K562 (cell line): ENCODE results near the gene CPED1. TPM values are rescaled to one million over a fixed set of nuclear protein-coding genes. Genes with fewer than 3 reads are reported as not detected.
A peak's percentile ranks its signal among the peaks of the same experiment; 100 is the strongest.

Source experiments
- ARID1B ChIP-seq: fragments of 450-650 bp; IDR thresholded peaks from 2 replicates; pipeline ENCODE4 v1.6.1; 2016; ENCODE audit warnings: antibody characterized with exemption, mild to moderate bottlenecking, inconsistent platforms
- ARID2 ChIP-seq: fragments of 450-650 bp; IDR thresholded peaks from 2 replicates; pipeline ENCODE4 v1.6.1; 2017; ENCODE audit warnings: antibody characterized with exemption, mild to moderate bottlenecking
- ASH1L ChIP-seq: fragments of 450-650 bp; IDR thresholded peaks from 2 replicates; pipeline ENCODE4 v1.6.1; 2018; ENCODE audit warnings: borderline replicate concordance, mild to moderate bottlenecking, low read depth; ENCODE audit not compliant: partially characterized antibody
- ATF7 ChIP-seq: fragments of 450-650 bp; IDR thresholded peaks from 2 replicates; pipeline ENCODE4 v1.7.1; 2014; ENCODE audit warnings: mild to moderate bottlenecking, moderate library complexity
- CHAMP1 ChIP-seq: fragments of 450-650 bp; IDR thresholded peaks from 2 replicates; pipeline ENCODE4 v1.6.1; 2016; ENCODE audit warnings: mild to moderate bottlenecking
- CTBP1 ChIP-seq: fragments of 450-650 bp; IDR thresholded peaks from 2 replicates; pipeline ENCODE4 v1.6.1; 2016; ENCODE audit warnings: borderline replicate concordance
- KHSRP ChIP-seq: fragments of 450-650 bp; IDR thresholded peaks from 2 replicates; pipeline ENCODE4 v1.6.1; 2017
- POLR2AphosphoS2 ChIP-seq: IDR thresholded peaks from 2 replicates; pipeline ENCODE4 v1.6.1; 2012; ENCODE audit warnings: low read length, improper control_type of control experiment
- PTRF ChIP-seq: fragments of 450-650 bp; IDR thresholded peaks from 2 replicates; pipeline ENCODE4 v1.6.1; 2016; ENCODE audit warnings: mild to moderate bottlenecking, missing genetic modification characterization, missing compliant biosample characterization
- TGIF2 ChIP-seq: sonication (generic); formaldehyde crosslinking; IDR thresholded peaks from 2 replicates; pipeline ENCODE4 v1.8.1; 2022; ENCODE audit warnings: mild to moderate bottlenecking, missing genetic modification reagents, moderate library complexity
- ZEB2 ChIP-seq: fragments of 450-650 bp; IDR thresholded peaks from 2 replicates; pipeline ENCODE4 v1.6.1; 2016
- ZNF197 ChIP-seq: fragments of 200-800 bp; sonication (Bioruptor generic); IDR thresholded peaks from 2 replicates; pipeline ENCODE4 v1.6.1; 2016; ENCODE audit warnings: low read depth, missing genetic modification characterization, missing compliant biosample characterization
- ZNF311 ChIP-seq: fragments of 250-450 bp; sonication (Bioruptor Pico); IDR thresholded peaks from 2 replicates; pipeline ENCODE4 v1.4.0; 2020; ENCODE audit warnings: mild to moderate bottlenecking, moderate library complexity
- polyA plus RNA-seq, 8 experiments: library from polyadenylated mRNA; depleted of rRNA in 4 of 8; stranded (reverse) in 5 of 8; unstranded in 3 of 8; fragments of >200 nt; fragmentation: Nextera tagmentation in 2 of 8; fragmentation: Illumina TruSeq in 1 of 8; extraction: Ambion mirVana in 2 of 8; extraction: Trizol in 1 of 8; gene quantifications; 2 replicates each; pipeline versions ENCODE4 v1.2.1 to v1.2.3, GENCODE V29; 2011 to 2014; ENCODE audit warnings: inconsistent platforms in 1 of 8, missing spikeins in 1 of 8
- total RNA-seq, 7 experiments: library from RNA; depleted of rRNA in 6 of 7; stranded (reverse); fragments of >200 nt in 6 of 7; fragmentation: Illumina TruSeq in 2 of 7; extraction: Trizol in 2 of 7; gene quantifications; 2 replicates each; pipeline versions ENCODE4 v1.2.1 to v1.2.3, GENCODE V29; 2011 to 2021; ENCODE audit warnings: low replicate concordance in 1 of 7
- TF ChIP-seq, protein P1 (sequence below): fragments of 450-650 bp; IDR thresholded peaks from 2 replicates; pipeline ENCODE4 v1.7.1; 2018; ENCODE audit warnings: mild to moderate bottlenecking, low read depth; ENCODE audit not compliant: partially characterized antibody
- TF ChIP-seq, protein P2 (sequence below): fragments of 450-650 bp; formaldehyde crosslinking; conservative IDR thresholded peaks from 2 replicates; pipeline ENCODE4 v1.4.0; 2022; ENCODE audit warnings: mild to moderate bottlenecking, missing genetic modification characterization
- TF ChIP-seq, protein P3 (sequence below): fragments of 250-450 bp; sonication (Bioruptor Pico); IDR thresholded peaks from 2 replicates; pipeline ENCODE4 v1.5.0; 2021
- TF ChIP-seq, protein P4 (sequence below): fragments of 250-450 bp; sonication (Bioruptor Pico); IDR thresholded peaks from 2 replicates; pipeline ENCODE4 v1.8.0; 2022; ENCODE audit warnings: inconsistent platforms, mild to moderate bottlenecking, moderate library complexity, borderline replicate concordance
- TF ChIP-seq, protein P5 (sequence below): sonication (generic); formaldehyde crosslinking; IDR thresholded peaks from 2 replicates; pipeline ENCODE4 v1.8.0; 2022; ENCODE audit warnings: mild to moderate bottlenecking, missing genetic modification reagents

CPED1 gene
- total and polyA plus RNA-seq, 9 of the 15 experiments (the other 6 are each of a cell fraction or from before 2014, with no cell fraction given): 195 to 393 (median 290) TPM

DNA sequence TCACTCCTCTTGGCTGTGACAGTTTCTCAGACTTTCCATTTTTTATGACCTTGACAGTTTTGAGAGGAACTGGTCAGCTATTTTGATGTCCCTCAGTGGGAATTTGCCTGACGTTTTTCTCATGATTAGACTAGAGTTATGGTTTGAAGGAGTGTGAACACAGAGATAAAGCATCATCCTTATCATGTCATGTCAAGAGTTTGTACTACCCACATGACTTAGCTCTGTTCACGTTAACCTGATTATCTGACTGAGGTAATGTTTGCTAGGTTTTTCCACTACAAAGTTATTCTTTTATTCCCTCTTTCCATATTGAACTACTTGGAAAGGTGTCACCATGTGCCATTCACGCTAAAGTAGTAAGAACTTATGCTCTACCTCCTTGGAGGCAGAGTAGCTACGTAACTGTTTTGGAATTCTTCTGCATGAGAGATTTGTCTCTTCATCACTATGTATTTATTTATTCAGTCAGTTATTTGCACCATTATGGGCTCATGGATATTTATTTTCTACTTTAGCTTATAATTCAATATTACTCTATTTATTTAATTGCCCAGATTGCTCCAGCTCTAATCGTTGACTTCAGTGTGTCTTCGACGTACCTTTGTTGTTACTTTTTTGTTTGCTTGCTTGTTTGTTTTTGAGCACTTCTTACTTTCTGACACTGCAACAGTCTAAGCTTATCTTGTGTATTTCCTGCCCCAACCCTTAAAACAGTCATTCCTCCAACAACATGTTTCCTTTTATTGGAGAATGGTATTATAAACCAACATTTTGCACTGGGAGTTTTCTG, 50.4 kb downstream of the CPED1 start (continued):
- TF ChIP-seq, protein P1, sequence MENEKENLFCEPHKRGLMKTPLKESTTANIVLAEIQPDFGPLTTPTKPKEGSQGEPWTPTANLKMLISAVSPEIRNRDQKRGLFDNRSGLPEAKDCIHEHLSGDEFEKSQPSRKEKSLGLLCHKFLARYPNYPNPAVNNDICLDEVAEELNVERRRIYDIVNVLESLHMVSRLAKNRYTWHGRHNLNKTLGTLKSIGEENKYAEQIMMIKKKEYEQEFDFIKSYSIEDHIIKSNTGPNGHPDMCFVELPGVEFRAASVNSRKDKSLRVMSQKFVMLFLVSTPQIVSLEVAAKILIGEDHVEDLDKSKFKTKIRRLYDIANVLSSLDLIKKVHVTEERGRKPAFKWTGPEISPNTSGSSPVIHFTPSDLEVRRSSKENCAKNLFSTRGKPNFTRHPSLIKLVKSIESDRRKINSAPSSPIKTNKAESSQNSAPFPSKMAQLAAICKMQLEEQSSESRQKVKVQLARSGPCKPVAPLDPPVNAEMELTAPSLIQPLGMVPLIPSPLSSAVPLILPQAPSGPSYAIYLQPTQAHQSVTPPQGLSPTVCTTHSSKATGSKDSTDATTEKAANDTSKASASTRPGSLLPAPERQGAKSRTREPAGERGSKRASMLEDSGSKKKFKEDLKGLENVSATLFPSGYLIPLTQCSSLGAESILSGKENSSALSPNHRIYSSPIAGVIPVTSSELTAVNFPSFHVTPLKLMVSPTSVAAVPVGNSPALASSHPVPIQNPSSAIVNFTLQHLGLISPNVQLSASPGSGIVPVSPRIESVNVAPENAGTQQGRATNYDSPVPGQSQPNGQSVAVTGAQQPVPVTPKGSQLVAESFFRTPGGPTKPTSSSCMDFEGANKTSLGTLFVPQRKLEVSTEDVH: peak; percentile 64
- TF ChIP-seq, protein P2, sequence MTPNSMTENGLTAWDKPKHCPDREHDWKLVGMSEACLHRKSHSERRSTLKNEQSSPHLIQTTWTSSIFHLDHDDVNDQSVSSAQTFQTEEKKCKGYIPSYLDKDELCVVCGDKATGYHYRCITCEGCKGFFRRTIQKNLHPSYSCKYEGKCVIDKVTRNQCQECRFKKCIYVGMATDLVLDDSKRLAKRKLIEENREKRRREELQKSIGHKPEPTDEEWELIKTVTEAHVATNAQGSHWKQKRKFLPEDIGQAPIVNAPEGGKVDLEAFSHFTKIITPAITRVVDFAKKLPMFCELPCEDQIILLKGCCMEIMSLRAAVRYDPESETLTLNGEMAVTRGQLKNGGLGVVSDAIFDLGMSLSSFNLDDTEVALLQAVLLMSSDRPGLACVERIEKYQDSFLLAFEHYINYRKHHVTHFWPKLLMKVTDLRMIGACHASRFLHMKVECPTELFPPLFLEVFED (CRISPR knock-in tag): 0 out of 2 replicates have a peak, but pooled peaks have one; percentile 46
- TF ChIP-seq POLR2AphosphoS2: 0 out of 2 replicates have a peak, but pooled peaks have one; percentile 61
- peak; percentile 98 for TF ChIP-seq CHAMP1
- TF ChIP-seq ASH1L: no peak
- TF ChIP-seq ZNF197 (CRISPR knock-in tag): peak; percentile 19; the same call in 1 of the 2 replicates
- no peak for TF ChIP-seq TGIF2 (CRISPR knock-in tag)
- TF ChIP-seq, protein P3, sequence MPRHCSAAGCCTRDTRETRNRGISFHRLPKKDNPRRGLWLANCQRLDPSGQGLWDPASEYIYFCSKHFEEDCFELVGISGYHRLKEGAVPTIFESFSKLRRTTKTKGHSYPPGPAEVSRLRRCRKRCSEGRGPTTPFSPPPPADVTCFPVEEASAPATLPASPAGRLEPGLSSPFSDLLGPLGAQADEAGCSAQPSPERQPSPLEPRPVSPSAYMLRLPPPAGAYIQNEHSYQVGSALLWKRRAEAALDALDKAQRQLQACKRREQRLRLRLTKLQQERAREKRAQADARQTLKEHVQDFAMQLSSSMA (CRISPR knock-in tag): no peak
- TF ChIP-seq, protein P4, sequence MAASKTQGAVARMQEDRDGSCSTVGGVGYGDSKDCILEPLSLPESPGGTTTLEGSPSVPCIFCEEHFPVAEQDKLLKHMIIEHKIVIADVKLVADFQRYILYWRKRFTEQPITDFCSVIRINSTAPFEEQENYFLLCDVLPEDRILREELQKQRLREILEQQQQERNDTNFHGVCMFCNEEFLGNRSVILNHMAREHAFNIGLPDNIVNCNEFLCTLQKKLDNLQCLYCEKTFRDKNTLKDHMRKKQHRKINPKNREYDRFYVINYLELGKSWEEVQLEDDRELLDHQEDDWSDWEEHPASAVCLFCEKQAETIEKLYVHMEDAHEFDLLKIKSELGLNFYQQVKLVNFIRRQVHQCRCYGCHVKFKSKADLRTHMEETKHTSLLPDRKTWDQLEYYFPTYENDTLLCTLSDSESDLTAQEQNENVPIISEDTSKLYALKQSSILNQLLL (CRISPR knock-in tag): no peak
- TF ChIP-seq ARID2: no peak
- TF ChIP-seq ZEB2: peak; percentile 95
- TF ChIP-seq PTRF (tag): no peak
- peak; percentile 100 for TF ChIP-seq ARID1B
- peak; percentile 95 for TF ChIP-seq ATF7
- peak; percentile 88 for TF ChIP-seq KHSRP
- TF ChIP-seq CTBP1: peak; percentile 99
- TF ChIP-seq, protein P5, sequence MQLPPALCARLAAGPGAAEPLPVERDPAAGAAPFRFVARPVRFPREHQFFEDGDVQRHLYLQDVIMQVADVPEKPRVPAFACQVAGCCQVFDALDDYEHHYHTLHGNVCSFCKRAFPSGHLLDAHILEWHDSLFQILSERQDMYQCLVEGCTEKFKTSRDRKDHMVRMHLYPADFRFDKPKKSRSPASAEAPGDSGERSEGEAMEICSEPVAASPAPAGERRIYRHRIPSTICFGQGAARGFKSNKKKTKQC (CRISPR knock-in tag): no peak
- peak; percentile 75 for TF ChIP-seq ZNF311 (CRISPR knock-in tag)
